ENCODE data around the gene ZMAT5.
A peak's percentile ranks its signal among the peaks of the same experiment; 100 is the strongest.

Gene ZMAT5

GRCh38 chr22:29704528-29705285 lies 62.1 kb downstream of the ZMAT5 start:
- DNase-seq, result peak; percentile 28

GRCh38 chr22:29703569-29704195 lies 63.1 kb downstream of the ZMAT5 start:
- DNase-seq, result no peak

DNA sequence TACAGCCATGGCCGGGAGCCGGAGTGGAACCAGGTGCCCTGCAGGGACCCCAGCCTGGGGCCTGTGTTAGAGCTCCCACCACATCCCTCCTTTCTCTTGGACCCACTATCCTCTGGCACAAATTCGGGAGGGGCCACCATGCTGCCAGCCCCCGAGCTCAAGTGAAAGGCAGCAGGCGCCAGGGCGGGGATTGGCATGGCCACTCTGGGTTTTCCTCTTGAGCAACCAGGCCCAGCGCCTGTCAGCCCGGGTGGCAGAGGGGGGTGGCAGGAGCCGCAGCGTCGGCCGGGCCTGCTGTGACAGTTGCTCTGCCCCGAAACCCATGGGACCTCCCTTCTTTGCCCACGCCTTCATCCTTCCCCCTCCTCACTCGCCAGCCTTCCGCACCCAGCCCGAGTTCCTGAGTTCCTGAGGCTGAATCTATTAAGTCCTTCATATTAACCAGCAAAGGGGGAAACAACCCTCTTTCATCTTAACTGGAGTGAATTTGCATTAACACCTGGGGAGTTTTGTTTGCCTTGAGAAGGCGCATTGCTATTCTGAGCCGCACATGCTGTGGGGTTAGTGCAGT lies 63.8 kb downstream of the ZMAT5 start:
- no peak for DNase-seq

DNA sequence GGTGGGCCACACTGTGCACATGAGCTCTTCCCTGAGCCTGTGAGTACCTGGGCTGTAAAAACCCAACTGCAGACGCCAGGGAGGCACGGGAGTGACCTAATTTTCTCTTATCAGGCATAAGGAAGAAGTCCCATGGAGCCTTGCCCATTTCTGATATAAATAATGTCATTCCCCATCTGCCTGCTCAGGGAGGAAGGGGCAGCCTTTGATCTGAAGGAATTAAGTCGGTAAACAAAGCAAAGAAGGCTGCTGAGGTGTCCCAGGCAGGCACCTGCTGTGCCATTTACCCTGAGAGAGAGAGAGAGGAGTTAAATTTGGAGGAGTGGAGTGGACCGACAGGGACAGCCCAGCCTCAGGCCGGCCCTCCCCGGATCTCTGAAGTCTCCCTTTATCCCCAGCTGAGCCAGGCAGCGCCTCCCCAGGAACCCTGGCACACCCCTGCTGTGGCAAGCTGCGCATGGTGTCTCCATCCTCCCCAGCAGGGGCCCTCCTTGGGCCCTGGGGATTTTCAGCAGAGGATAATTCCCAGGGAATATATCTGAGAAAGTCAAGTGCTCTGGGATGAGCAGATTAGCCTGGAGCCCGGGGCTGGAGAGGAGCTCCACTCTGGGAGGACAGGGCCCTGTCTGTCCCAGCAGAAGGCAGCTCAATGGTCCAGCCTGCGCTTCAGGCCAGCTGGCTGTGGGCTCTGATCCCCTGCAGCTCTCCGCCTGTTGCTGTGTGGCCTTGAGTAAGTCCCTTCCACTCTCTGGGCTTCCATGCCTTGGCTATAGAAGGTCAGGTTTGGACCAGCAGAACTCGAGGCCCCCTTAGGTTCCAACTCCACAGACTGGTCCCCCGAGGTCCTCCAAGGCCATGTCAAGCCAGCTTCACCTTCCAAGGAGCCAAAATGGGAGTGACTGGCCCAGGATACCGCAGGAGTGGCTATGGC lies 64.5 kb downstream of the ZMAT5 start:
- peak; percentile 22 for DNase-seq

- peak; percentile 55 for DNase-seq
These were observed 65.4 kb downstream of the ZMAT5 start for GRCh38 chr22:29701155-29701999.

- no peak for DNase-seq
These were observed 66.0 kb downstream of the ZMAT5 start for GRCh38 chr22:29700900-29701154.

DNA sequence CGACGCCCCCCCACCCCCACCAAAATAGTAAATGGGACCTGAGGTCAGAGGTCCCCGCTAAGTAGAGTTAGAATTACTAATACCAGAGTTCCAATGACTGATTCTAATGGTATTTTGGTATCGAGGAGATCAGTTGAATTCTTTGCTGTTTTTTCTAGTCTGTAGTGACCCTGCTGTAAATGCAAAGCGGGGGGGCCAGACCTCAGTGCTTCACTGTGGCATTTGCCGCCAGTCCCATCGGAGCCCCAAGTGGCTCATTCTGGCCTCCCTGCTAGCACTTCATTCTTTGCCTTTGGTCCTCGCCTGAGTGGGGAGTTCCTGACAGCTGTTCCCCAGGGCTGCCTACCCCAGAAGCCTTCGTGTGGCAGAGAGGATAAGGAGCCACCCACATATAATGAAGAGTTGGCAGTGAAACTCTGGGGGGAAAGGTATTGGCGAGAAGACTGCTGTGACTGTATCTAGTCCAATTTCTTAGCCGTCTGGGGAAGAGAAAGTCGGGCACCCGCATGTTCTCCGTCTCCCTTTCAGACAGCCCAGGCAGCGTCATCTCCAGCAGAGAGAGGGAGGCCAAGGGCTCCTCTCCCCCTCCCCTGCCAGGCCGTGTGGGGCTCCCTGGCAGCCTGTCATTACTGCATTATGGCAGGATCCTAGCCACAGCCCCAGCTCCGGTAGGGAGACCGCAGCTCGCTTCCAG lies 66.5 kb downstream of the ZMAT5 start:
- peak; percentile 75 for DNase-seq

- no peak for DNase-seq
These were observed 68.8 kb downstream of the ZMAT5 start for GRCh38 chr22:29697853-29698598.

DNA sequence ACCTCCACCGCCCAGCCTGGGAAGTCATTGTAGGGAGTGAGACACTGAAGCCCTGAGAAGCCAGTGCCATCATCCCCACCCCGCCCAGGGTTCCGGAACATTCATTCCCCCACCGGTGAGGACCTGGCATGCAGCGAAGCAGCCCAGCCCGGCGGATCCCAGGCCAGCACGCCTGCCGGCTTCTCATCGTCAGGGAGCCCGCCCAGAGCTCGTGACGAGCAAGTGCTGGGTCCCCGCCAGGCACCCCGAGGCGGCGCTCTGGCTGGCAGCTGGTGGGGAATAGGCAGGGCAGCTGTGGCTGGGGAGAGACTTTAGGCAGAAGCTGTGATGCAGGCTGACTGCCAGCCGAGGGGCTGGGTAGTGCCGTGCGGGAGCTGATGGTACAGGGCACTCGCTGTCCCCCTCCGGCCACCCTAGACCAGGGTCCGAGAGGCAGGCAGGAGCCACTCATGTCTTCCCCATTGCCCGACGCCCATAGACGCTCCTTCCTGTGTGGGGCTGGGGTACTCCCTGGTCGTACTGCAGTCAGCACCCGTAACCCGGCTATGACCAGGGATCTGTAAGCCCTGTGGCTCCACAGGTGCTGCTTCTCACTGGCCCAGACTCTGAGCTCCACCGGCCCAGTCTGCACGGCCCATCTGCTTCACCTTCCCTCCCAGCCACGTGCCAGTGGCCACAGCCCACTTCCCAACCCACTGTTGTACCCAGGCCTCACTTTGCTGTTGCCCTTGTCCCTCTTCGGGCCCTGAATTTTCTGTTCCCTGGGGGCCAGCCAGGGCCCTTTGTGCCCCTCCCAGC lies 71.5 kb downstream of the ZMAT5 start:
- DNase-seq, result no peak

DNA sequence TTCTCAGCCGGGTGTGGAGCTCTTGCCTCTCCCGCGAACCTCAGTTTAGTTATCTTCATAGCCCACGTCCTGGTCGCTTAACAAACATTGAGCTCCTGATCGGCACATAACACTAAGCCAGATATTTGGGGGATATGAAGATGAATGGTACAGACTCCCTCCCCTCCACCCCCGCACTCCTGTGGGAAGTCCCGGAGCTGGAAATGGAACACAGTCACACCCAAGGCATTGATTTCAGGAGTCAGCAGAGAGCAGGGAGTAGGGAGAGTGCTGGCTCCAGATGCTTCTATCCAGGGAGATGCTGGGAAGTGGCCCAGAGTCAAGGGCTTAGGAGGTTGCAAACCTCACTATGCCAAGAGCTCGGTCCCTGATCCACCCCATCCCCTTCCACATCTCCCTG lies 73.1 kb downstream of the ZMAT5 start:
- no peak for DNase-seq

GRCh38 chr22:29693161-29693560 lies 73.6 kb downstream of the ZMAT5 start:
- DNase-seq, result no peak

DNA sequence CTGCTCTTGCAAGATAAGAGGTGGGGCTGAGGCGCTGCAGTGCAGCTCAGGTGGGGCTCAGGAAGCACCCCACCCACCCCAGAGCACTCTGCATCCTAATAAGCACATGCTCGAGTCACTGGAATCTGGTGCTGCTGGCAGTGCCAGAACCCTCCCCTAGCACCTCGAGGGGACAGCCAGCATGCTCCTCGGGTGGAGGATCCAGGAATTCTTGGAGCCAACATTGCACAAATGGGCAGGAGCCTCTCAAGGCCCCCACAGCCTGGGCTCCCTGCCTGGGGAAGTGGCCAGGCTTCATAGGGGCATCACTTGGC lies 74.5 kb downstream of the ZMAT5 start:
- DNase-seq, result no peak

- DNase-seq, result no peak
These were observed 75.0 kb downstream of the ZMAT5 start for GRCh38 chr22:29691636-29692326.

DNA sequence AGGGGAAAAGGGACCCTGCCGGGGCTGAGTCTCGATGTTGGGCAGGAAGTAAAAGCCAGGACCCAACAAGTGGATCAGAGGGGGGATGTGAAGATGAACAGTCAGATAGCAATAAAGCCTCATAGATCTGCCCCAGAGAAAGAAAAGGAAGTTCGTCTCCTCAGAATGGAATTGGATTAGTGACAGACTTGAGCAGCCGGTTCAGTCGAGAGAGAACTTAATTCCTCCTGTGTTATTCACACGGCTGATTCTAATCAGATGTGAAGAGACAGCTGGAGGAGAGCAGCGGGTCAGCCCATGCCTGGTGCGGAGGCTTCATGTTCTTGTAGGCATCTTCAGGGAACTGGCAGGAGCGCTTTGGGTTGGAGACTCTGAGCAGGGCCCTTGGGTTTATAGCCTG lies 76.3 kb downstream of the ZMAT5 start:
- DNase-seq, result no peak

- peak; percentile 36 for DNase-seq
These were observed 77.0 kb downstream of the ZMAT5 start for GRCh38 chr22:29689880-29690213.

DNA sequence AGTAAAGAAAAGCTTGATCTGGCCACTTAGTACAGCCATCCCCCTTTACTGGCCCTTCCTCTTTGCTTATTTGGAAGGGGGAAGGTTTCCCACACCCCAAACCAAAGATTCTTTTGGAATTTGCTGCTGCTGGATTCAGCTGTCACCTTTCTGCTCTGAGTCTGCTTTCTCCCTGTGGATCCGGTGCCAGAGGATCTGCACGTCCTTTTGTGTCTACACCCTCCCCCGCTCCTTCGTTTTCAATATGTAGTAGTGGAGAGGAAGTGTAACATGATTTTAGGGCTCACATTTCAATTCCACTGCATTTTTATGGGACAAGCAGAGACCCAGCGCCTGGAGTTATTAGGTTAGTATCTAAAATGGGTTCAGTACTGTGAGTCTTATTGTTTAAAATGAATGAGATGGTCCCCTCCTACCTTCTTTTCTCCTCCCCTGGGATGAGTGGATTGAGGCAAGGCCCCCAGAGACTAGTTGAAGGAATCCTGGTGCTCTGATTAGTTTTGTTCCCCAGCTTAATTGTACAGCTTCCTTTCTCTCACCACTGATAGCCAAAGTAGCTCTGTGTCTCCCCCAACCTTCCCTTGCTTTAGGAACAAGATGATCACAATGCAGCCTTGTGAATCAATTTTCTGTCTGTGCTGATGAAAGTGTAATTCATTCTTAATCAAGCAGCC lies 77.5 kb downstream of the ZMAT5 start:
- no peak for DNase-seq

DNA sequence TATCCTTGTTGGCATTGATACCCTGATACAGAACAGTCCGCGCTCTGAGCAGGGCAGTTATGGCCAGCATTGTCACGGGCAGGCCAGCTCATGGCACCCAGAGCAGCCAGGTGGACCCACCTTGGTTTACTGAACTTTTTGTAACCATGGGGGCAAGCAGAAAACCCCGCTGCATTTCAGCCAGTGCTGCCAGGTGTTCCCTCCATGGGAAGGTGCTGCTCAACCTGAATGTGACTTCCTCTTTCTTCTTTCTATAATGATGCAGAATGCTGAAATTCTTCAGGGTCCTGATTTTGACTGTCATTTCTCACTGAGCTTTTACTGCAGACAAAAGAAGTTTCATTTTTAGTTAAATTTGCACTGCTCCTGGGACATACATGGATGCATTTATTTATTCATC lies 82.6 kb downstream of the ZMAT5 start:
- DNase-seq, result no peak

DNA sequence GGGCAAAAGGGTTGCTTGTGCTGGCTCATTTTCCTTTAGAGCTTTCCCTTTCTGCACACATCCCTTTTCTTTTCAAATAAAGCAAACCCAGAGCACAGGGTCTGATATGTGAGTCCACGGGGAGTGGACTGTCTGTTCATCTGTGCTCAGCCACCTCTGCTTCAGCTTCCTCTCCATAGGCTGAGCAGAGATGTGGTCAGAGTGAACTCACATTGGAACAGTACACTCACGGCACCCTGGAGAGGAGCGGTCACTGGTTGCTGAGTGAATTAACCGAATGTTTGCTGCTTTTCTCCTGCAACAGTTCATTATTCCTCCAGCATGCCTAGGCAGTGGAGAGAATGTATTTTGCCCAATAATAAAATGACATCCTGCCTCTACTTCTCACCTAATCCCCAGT lies 83.3 kb downstream of the ZMAT5 start:
- DNase-seq, result no peak
